H1 (cell line): ENCODE results near the gene DCN. TPM values are rescaled to one million over a fixed set of nuclear protein-coding genes. Genes with fewer than 3 reads are reported as not detected.

Experiments used
- CTCF ChIA-PET: fragments of 300-600 bp; sonication (Branson Sonifier 250); formaldehyde crosslinking; loops from one replicate; lab custom pipeline; 2021; ENCODE audit not compliant: partially characterized antibody; lab: Charles Lee
- POLR2A ChIA-PET: fragments of 300-600 bp; sonication (Branson Sonifier 250); formaldehyde crosslinking; loops from one replicate; lab custom pipeline; 2021; ENCODE audit warnings: inconsistent platforms; ENCODE audit not compliant: partially characterized antibody; lab: Charles Lee
- DNase-seq, 2 experiments: peaks; one replicate each; pipeline versions ENCODE4 v3.0.0 to v3.0.0-alpha.2; 2010 to 2022; ENCODE audit warnings: low spot score in 2 of 2, low read depth in 1 of 2, mixed read lengths in 1 of 2
- FAIRE-seq: peaks from 2 replicates; lab custom pipeline; 2011; peaks lifted over from hg19 to GRCh38; lab: Jason Lieb, UNC
- H2AFZ ChIP-seq: 2 replicates; pipeline ENCODE4 v1.8.1; 2012; ENCODE audit warnings: low read length, inconsistent platforms
- H2AK5ac ChIP-seq: 2 replicates; pipeline ENCODE4 v1.6.1; 2013; ENCODE audit warnings: low read depth, low read length
- H2BK120ac ChIP-seq: replicated peaks from 2 replicates; pipeline ENCODE3; 2013; ENCODE audit warnings: low read depth, low read length, inconsistent platforms
- H2BK12ac ChIP-seq: 2 replicates; pipeline ENCODE4 v1.6.1; 2013; ENCODE audit warnings: low read depth, low read length
- H2BK15ac ChIP-seq: 2 replicates; pipeline ENCODE4 v1.6.1; 2013; ENCODE audit warnings: low read length
- H2BK20ac ChIP-seq: 2 replicates; pipeline ENCODE4 v1.6.1; 2013; ENCODE audit warnings: low read length
- H2BK5ac ChIP-seq: 2 replicates; pipeline ENCODE4 v1.6.1; 2013; ENCODE audit warnings: low read depth, low read length
- H3K14ac ChIP-seq: 2 replicates; pipeline ENCODE4 v1.6.1; 2013; ENCODE audit warnings: inconsistent platforms; ENCODE audit not compliant: insufficient read length
- H3K18ac ChIP-seq: 2 replicates; pipeline ENCODE4 v1.6.1; 2013; ENCODE audit warnings: low read length; ENCODE audit errors: extremely low read depth
- H3K23ac ChIP-seq: 2 replicates; pipeline ENCODE4 v1.6.1; 2013; ENCODE audit warnings: inconsistent platforms; ENCODE audit not compliant: insufficient read length
- H3K23me2 ChIP-seq: 2 replicates; pipeline ENCODE4 v1.6.1; 2013; ENCODE audit warnings: low read depth, low read length
- H3K27ac ChIP-seq: 2 replicates; pipeline ENCODE4 v1.6.1; 2011; ENCODE audit warnings: low read depth, low read length, inconsistent platforms
- H3K27me3 ChIP-seq, 4 experiments: replicated peaks in 1 of 4; 1 replicate in 1 of 4; 2 replicates in 3 of 4; pipeline versions ENCODE4 v1.6.1 to v1.8.1; 2011 to 2013; ENCODE audit warnings: low read length in 3 of 4, mild to moderate bottlenecking in 3 of 4, inconsistent platforms in 2 of 4, mixed read lengths in 2 of 4, moderate library complexity in 1 of 4; ENCODE audit not compliant: control insufficient read depth in 3 of 4, insufficient read depth in 3 of 4; ENCODE audit errors: extremely low read depth in 1 of 4
- H3K36me3 ChIP-seq, 4 experiments: 2 replicates each; pipeline versions ENCODE4 v1.6.1 to v1.8.1; 2011 to 2013; ENCODE audit warnings: mild to moderate bottlenecking in 4 of 4, low read length in 3 of 4, moderate library complexity in 2 of 4, control low read depth in 1 of 4, inconsistent platforms in 1 of 4; ENCODE audit not compliant: insufficient read depth in 4 of 4, control insufficient read depth in 2 of 4
- H3K4ac ChIP-seq: replicated peaks from 2 replicates; pipeline ENCODE3; 2013; ENCODE audit warnings: low read length, low read depth, mixed read lengths, inconsistent platforms; ENCODE audit not compliant: insufficient read length
- H3K4me1 ChIP-seq, 4 experiments: replicated peaks in 1 of 4; 1 replicate in 1 of 4; 2 replicates in 3 of 4; pipeline versions ENCODE4 v1.6.1 to v1.8.1; 2011 to 2013; ENCODE audit warnings: low read length in 3 of 4, inconsistent platforms in 2 of 4, mixed read lengths in 1 of 4; ENCODE audit not compliant: insufficient read depth in 4 of 4, control insufficient read depth in 3 of 4
- H3K4me2 ChIP-seq, 2 experiments: 2 replicates each; pipeline versions ENCODE4 v1.6.1 to v1.8.1; 2011 to 2013; ENCODE audit warnings: low read depth in 2 of 2, low read length in 2 of 2, control low read depth in 1 of 2, inconsistent platforms in 1 of 2, mild to moderate bottlenecking in 1 of 2; ENCODE audit not compliant: insufficient read depth in 1 of 2
- H3K4me3 ChIP-seq, 4 experiments: fragments of 200-600, 300-600 bp in 1 of 4; sonication (generic), shearing (Covaris generic), sonication (Bioruptor Twin) in 1 of 4; 2 replicates each; pipeline versions ENCODE4 v1.5.1 to v1.8.1; 2011 to 2016; ENCODE audit warnings: low read length in 4 of 4, low read depth in 3 of 4, control low read depth in 2 of 4, inconsistent platforms in 2 of 4, mild to moderate bottlenecking in 2 of 4, mixed read lengths in 1 of 4, moderate library complexity in 1 of 4; ENCODE audit not compliant: insufficient read depth in 2 of 4; ENCODE audit errors: extremely low read depth in 1 of 4
- H3K56ac ChIP-seq: replicated peaks from 2 replicates; pipeline ENCODE3; 2013; ENCODE audit warnings: low read depth, mild to moderate bottlenecking, mixed read lengths, low read length, inconsistent platforms; ENCODE audit not compliant: insufficient read length
- H3K79me1 ChIP-seq: 2 replicates; pipeline ENCODE4 v1.6.1; 2013; ENCODE audit warnings: low read depth, low read length, control low read depth
- H3K79me2 ChIP-seq, 2 experiments: 2 replicates each; pipeline versions ENCODE4 v1.6.1 to v1.8.1; 2012 to 2013; ENCODE audit warnings: low read length in 2 of 2, mild to moderate bottlenecking in 2 of 2, inconsistent platforms in 1 of 2; ENCODE audit not compliant: insufficient read depth in 2 of 2, control insufficient read depth in 1 of 2
- H3K9ac ChIP-seq, 4 experiments: replicated peaks in 1 of 4; 1 replicate in 1 of 4; 2 replicates in 3 of 4; pipeline versions ENCODE4 v1.6.1 to v1.8.1; 2011 to 2013; ENCODE audit warnings: low read depth in 3 of 4, low read length in 3 of 4, control low read depth in 2 of 4, mild to moderate bottlenecking in 2 of 4, moderate library complexity in 2 of 4, inconsistent platforms in 1 of 4; ENCODE audit errors: extremely low read depth in 1 of 4
- H3K9me3 ChIP-seq, 2 experiments: 2 replicates each; pipeline versions ENCODE4 v1.6.1 to v1.8.1; 2012 to 2013; ENCODE audit warnings: mild to moderate bottlenecking in 2 of 2, moderate library complexity in 2 of 2, control low read depth in 1 of 2, inconsistent platforms in 1 of 2, low read depth in 1 of 2, low read length in 1 of 2, mixed read lengths in 1 of 2; ENCODE audit not compliant: insufficient read depth in 2 of 2
- H4K20me1 ChIP-seq, 2 experiments: replicated peaks in 1 of 2; 2 replicates each; pipeline versions ENCODE3 to v1.8.1; 2011 to 2013; ENCODE audit warnings: inconsistent platforms in 2 of 2, low read length in 2 of 2, mild to moderate bottlenecking in 1 of 2; ENCODE audit not compliant: insufficient read depth in 2 of 2, control insufficient read depth in 1 of 2
- H4K5ac ChIP-seq: 2 replicates; pipeline ENCODE4 v1.6.1; 2013; ENCODE audit warnings: low read length, low read depth, mixed read lengths, inconsistent platforms; ENCODE audit not compliant: insufficient read length
- H4K8ac ChIP-seq: 2 replicates; pipeline ENCODE4 v1.8.0; 2013; ENCODE audit warnings: mild to moderate bottlenecking, moderate library complexity, low read length, inconsistent platforms; ENCODE audit not compliant: insufficient read depth; ENCODE audit errors: extremely low read depth
- H4K91ac ChIP-seq: replicated peaks from 2 replicates; pipeline ENCODE3; 2013; ENCODE audit warnings: low read length, mixed read lengths, inconsistent platforms; ENCODE audit not compliant: insufficient read length
- ATF2 ChIP-seq: IDR thresholded peaks from 2 replicates; pipeline ENCODE4 v1.6.1; 2012; ENCODE audit warnings: low read length, inconsistent platforms
- TEAD4 ChIP-seq: IDR thresholded peaks from 2 replicates; pipeline ENCODE4 v1.6.1; 2012; ENCODE audit warnings: low read depth, low read length, inconsistent platforms, mixed read lengths
- WGBS, 2 experiments: shearing (Covaris generic) in 1 of 2; methylation state at CpG; one replicate each; pipeline versions ENCODE4 v1.1.6 to v1.1.7; 2013 to 2015; ENCODE audit warnings: low lambda C conversion rate in 2 of 2, mixed read lengths in 2 of 2, inconsistent platforms in 1 of 2, low coverage in 1 of 2, missing lambda C conversion rate in 1 of 2; ENCODE audit not compliant: insufficient replicate concordance in 2 of 2, insufficient coverage in 1 of 2, insufficient read length in 1 of 2; ENCODE audit errors: extremely low coverage in 1 of 2, missing lambda C conversion rate in 1 of 2; 5-methylcytosine and 5-hydroxymethylcytosine counted together
- polyA plus RNA-seq, 7 experiments: library from polyadenylated mRNA; depleted of rRNA in 3 of 7; stranded (reverse) in 5 of 7; unstranded in 2 of 7; fragments of >200 nt in 5 of 7; fragments of 200-250 nt in 2 of 7; gene quantifications; 1 replicate in 5 of 7; 2 replicates in 1 of 7; 4 replicates in 1 of 7; pipeline versions ENCODE4 v1.2.1 to v1.2.3, GENCODE V29; 2011 to 2013; ENCODE audit warnings: missing spikeins in 2 of 7, mixed read lengths in 2 of 7
- total RNA-seq: library from RNA; stranded (reverse); fragmentation: NEBNext Ultra II Directional; extraction: Animal tissue kit (Norgen Biotek cat#: 25700); gene quantifications from 2 replicates; pipeline ENCODE4 v1.2.1, GENCODE V29; 2021

The DCN gene
- total and polyA plus RNA-seq, 2 of the 8 experiments (the other 6 are each of a cell fraction or from before 2014, with no cell fraction given) = not detected

- Histone ChIP-seq H3K79me2 (no peaks in the 10 kb centered on the region), H3K4me1 (no peaks in the 10 kb centered on the region), H2BK20ac (no peak overlapping the region), H2AFZ (no peak overlapping the region), H3K23ac (no peak overlapping the region), H2AK5ac (no peak overlapping the region), H2BK12ac (no peak overlapping the region), H2BK120ac (no peak overlapping the region), H4K91ac (no peak overlapping the region), H3K9me3 (no peaks in the 10 kb centered on the region), H3K27me3 (no peaks in the 10 kb centered on the region), H3K4me2 (no peak overlapping the region), H3K23me2 (no peaks in the 10 kb centered on the region), H4K8ac (no peak overlapping the region), H3K56ac (no peak overlapping the region), H3K36me3 (no peaks in the 10 kb centered on the region), H3K27ac (no peak overlapping the region), H2BK5ac (no peak overlapping the region), H4K20me1 (no peaks in the 10 kb centered on the region), H4K5ac (no peak overlapping the region), H3K79me1 (no peaks in the 10 kb centered on the region), H3K9ac (no peak overlapping the region), H3K4me3 (no peak overlapping the region), H3K14ac (no peak overlapping the region), H3K4ac (no peak overlapping the region), H3K18ac (no peak overlapping the region), H2BK15ac (no peak overlapping the region)
- DNase-seq (no peak), FAIRE-seq (no peak)
- CTCF ChIA-PET = interaction anchor here (1.0 to 1.6 kb wide), 3 partner anchors 14 to 250 kb away, joined by 3 to 4 read pairs (median 4); no protein-coding TSS in a partner anchor
- POLR2A ChIA-PET = no interaction called here
- 91% methylated on average over 5 of the region's 5 CpGs; no CpG with 5 or more reads in 1 of the 2 experiments for WGBS, 2 experiments
- TF ChIP-seq TEAD4 = no peak
- TF ChIP-seq ATF2 = no peak
Measured at GRCh38 chr12:91105807-91106206, 76.8 kb downstream of the DCN start.
